Natural killer cell (primary cell): ENCODE data around the gene SLC12A8. TPM values are rescaled to one million over a fixed set of nuclear protein-coding genes. Genes with fewer than 3 reads are reported as not detected.
A peak's percentile ranks its signal among the peaks of the same experiment; 100 is the strongest.

Source experiments
- ATAC-seq, 3 donors: fragments of 150-1000 bp in 2 of 3; fragments of 200-7000 bp in 1 of 3; cut with Tn5 transposase; 1 replicate in 1 of 3; 2 replicates in 2 of 3; pipeline ENCODE4 v1.10.0; 2021; ENCODE audit warnings: mild to moderate bottlenecking in 2 of 3, moderate library complexity in 2 of 3
- DNase-seq, 2 donors: peaks; one replicate each; pipeline versions ENCODE4 v3.0.0 to v3.0.0-alpha.2; 2013 to 2021; ENCODE audit warnings: mixed read lengths in 1 of 2
- H3K27ac ChIP-seq: one replicate; pipeline ENCODE4 v1.5.1; 2013; ENCODE audit warnings: mild to moderate bottlenecking, low read length
- H3K27me3 ChIP-seq: one replicate; pipeline ENCODE4 v1.6.1; 2013; ENCODE audit warnings: low read length; ENCODE audit not compliant: control insufficient read depth, insufficient read depth
- H3K36me3 ChIP-seq: one replicate; pipeline ENCODE4 v1.6.1; 2013; ENCODE audit warnings: low read length; ENCODE audit not compliant: control insufficient read depth, insufficient read depth
- H3K4me1 ChIP-seq: one replicate; pipeline ENCODE4 v1.6.1; 2013; ENCODE audit warnings: low read length; ENCODE audit not compliant: control insufficient read depth, insufficient read depth
- H3K4me3 ChIP-seq: one replicate; pipeline ENCODE4 v1.5.1; 2013; ENCODE audit warnings: low read length
- H3K9me3 ChIP-seq: one replicate; pipeline ENCODE4 v1.6.1; 2013; ENCODE audit warnings: low read length; ENCODE audit not compliant: control insufficient read depth, insufficient read depth
- H3K27ac Mint-ChIP-seq, 2 donors: one replicate each; pipeline ENCODE4 v1.8.0; 2022; ENCODE audit warnings: mild to moderate bottlenecking in 2 of 2, mixed read lengths in 2 of 2, moderate library complexity in 1 of 2
- H3K27me3 Mint-ChIP-seq, 2 donors: one replicate each; pipeline ENCODE4 v1.8.0; 2022; ENCODE audit warnings: low read depth in 2 of 2, mixed read lengths in 2 of 2
- H3K36me3 Mint-ChIP-seq: one replicate; pipeline ENCODE4 v1.8.0; 2022; ENCODE audit warnings: mixed read lengths
- H3K4me1 Mint-ChIP-seq, 2 donors: one replicate each; pipeline ENCODE4 v1.8.0; 2022; ENCODE audit warnings: mixed read lengths in 2 of 2
- H3K4me3 Mint-ChIP-seq: one replicate; pipeline ENCODE4 v1.8.0; 2022; ENCODE audit warnings: mild to moderate bottlenecking, moderate library complexity, mixed read lengths
- H3K9me3 Mint-ChIP-seq, 2 donors: one replicate each; pipeline ENCODE4 v1.8.0; 2022; ENCODE audit warnings: mixed read lengths in 2 of 2
- WGBS: methylation state at CpG from one replicate; pipeline ENCODE4 v1.1.7; 2013; ENCODE audit warnings: missing lambda C conversion rate; ENCODE audit not compliant: insufficient coverage; 5-methylcytosine and 5-hydroxymethylcytosine counted together
- intact Hi-C: fragments of 100-400 bp; cut with micrococcal nuclease; formaldehyde crosslinking; loops from one replicate; pipeline ENCODE4 v1.14.2; 2022
- total RNA-seq, 4 donors: library from RNA; stranded (reverse); fragments of 120-200 nt in 1 of 4; gene quantifications; one replicate each; pipeline versions ENCODE4 v1.2.3 to v1.2.4, GENCODE V29; 2013 to 2022
- TF ChIP-seq, protein P1 (sequence below): fragments of 200-600 bp; IDR thresholded peaks from one replicate; pipeline ENCODE4 v1.8.0; 2022; ENCODE audit warnings: antibody characterized with exemption

Gene SLC12A8
- total RNA-seq, 3 donors from 2014 or later (not counting 1 experiment from before 2014, with no cell fraction given) = 0.25 to 1.4 (median 0.61) TPM

DNA sequence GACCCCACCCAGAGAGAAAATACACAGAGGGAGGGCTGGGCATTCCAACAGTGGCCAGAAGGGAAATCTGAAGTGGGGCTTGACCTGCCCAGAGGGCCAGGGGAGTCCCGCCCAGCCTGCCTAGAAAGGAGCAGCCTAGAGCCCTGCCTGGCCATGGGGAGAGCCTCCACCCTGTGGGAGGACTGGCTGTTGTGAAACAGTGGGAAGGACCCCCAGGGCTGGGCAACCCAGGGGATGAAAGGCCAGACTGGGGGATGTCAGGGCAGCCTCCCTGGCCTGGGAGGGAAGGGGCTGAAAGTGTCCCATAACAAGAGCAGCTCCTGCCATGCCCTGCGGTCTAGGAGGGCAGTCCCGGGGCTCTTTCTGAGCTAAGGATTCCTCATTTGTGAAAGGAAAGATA is 69.0 kb downstream of the SLC12A8 start:
- Histone ChIP-seq H3K27me3 (no peaks in the 10 kb centered on the region), H3K4me1 (peaks cover 74% of the 10 kb centered on the region), H3K9me3 (no peaks in the 10 kb centered on the region), H3K36me3 (no peaks in the 10 kb centered on the region), H3K27ac (no peak overlapping the region), H3K4me3 (no peak overlapping the region)
- Mint-ChIP-seq H3K27me3 (no peaks in the 10 kb centered on the region), H3K4me3 (peak overlapping the region; percentile 4), H3K4me1 (peaks cover 62 to 71% of the 10 kb centered on the region in 2 donors), H3K9me3 (no peaks in the 10 kb centered on the region), H3K36me3 (no peaks in the 10 kb centered on the region), H3K27ac (peak overlapping the region; percentile 15 to 25)
- DNase-seq (no peak), ATAC-seq (no peak)
- TF ChIP-seq, protein P1, sequence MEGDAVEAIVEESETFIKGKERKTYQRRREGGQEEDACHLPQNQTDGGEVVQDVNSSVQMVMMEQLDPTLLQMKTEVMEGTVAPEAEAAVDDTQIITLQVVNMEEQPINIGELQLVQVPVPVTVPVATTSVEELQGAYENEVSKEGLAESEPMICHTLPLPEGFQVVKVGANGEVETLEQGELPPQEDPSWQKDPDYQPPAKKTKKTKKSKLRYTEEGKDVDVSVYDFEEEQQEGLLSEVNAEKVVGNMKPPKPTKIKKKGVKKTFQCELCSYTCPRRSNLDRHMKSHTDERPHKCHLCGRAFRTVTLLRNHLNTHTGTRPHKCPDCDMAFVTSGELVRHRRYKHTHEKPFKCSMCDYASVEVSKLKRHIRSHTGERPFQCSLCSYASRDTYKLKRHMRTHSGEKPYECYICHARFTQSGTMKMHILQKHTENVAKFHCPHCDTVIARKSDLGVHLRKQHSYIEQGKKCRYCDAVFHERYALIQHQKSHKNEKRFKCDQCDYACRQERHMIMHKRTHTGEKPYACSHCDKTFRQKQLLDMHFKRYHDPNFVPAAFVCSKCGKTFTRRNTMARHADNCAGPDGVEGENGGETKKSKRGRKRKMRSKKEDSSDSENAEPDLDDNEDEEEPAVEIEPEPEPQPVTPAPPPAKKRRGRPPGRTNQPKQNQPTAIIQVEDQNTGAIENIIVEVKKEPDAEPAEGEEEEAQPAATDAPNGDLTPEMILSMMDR = no peak
- WGBS = 92% methylated on average over 3 of the region's 3 CpGs
- intact Hi-C loops = loop anchor here (10.0 kb wide), 3 partner anchors 219 to 291 kb away; partner anchors contain the start of gene ZNF148

DNA sequence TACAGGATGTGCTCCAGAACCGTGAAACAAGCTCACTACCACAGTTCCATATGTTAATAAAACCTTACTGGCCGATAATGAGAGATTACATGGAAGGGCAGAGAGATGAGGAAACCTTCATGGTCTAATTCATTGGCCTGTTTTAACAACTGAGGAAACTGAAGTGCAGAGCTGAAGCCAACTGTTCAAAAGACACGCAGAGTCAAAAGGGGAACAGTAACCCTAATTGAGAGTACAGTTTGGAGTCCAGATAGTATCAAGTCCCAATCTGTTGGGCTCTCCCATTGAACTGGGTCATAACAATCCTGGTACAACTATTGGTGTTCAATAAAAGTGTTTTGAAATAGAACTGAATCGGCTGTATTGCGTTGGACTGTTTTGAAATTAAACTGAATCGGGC is 69.6 kb downstream of the SLC12A8 start:
- no peaks in the 10 kb centered on the region for H3K27me3 ChIP-seq
- H3K9me3 ChIP-seq = no peaks in the 10 kb centered on the region
- DNase-seq = no peak
- Mint-ChIP-seq H3K27me3 (no peaks in the 10 kb centered on the region), H3K4me1 (peaks cover 56 to 71% of the 10 kb centered on the region in 2 donors), H3K9me3 (no peaks in the 10 kb centered on the region), H3K4me3 (peak overlapping the region; percentile 35), H3K27ac (peak overlapping the region; percentile 15 to 25), H3K36me3 (no peaks in the 10 kb centered on the region)
- intact Hi-C loops = loop anchor here (10.0 kb wide), 3 partner anchors 218 to 292 kb away; partner anchors contain the start of gene ZNF148
- H3K36me3 ChIP-seq = no peaks in the 10 kb centered on the region
- no peak overlapping the region for H3K27ac ChIP-seq
- WGBS = 92% methylated on average over 5 of the region's 6 CpGs
- ATAC-seq = no peak
- no peak overlapping the region for H3K4me3 ChIP-seq
- TF ChIP-seq, protein P1 = no peak
- peaks cover 68% of the 10 kb centered on the region for H3K4me1 ChIP-seq

DNA sequence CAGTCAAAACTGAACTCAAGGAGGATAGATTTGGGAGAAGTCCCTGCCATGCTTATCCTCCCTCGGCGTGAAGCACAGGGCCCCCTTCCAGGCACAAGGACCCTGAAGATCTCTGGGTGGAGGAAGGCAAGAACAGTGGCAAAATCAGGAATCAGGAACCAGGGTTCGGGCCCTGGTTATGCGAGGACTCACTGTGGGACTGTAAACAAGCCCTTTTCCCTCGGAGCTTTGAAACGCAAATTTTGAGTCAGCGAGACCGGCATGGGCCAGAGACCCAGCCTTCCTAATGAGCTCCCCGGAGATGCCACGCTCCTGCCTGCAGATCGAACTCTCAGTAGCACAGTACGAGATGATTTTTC is 70.1 kb downstream of the SLC12A8 start:
- DNase-seq (no peak), ATAC-seq (no peak)
- H3K36me3 ChIP-seq = no peaks in the 10 kb centered on the region
- peaks cover 50 to 72% of the 10 kb centered on the region in 2 donors for H3K4me1 Mint-ChIP-seq
- peaks cover 63% of the 10 kb centered on the region for H3K4me1 ChIP-seq
- H3K4me3 Mint-ChIP-seq = peak overlapping the region; percentile 35
- no peaks in the 10 kb centered on the region for H3K9me3 ChIP-seq
- H3K27ac ChIP-seq = peak overlapping the region; percentile 59
- no peaks in the 10 kb centered on the region for H3K36me3 Mint-ChIP-seq
- no peak overlapping the region for H3K4me3 ChIP-seq
- TF ChIP-seq, protein P1 = no peak
- 95% methylated on average over 12 of the region's 12 CpGs for WGBS
- no peaks in the 10 kb centered on the region for H3K27me3 ChIP-seq
- intact Hi-C loops = loop anchor here (10.0 kb wide), 3 partner anchors 218 to 292 kb away; partner anchors contain the start of gene ZNF148
- H3K9me3 Mint-ChIP-seq = no peaks in the 10 kb centered on the region
- peak overlapping the region in 1 of 2 donors; percentile 15 for H3K27ac Mint-ChIP-seq
- no peaks in the 10 kb centered on the region for H3K27me3 Mint-ChIP-seq
